VCaP (cell line): ENCODE measurements around the gene TRIO.

ENCODE experiments used
- H3K27ac ChIP-seq: fragments of 450-650 bp; 2 replicates; pipeline ENCODE4 v1.5.1; 2017
- CTCF ChIP-seq: fragments of 450-650 bp; conservative IDR thresholded peaks from 2 replicates; pipeline ENCODE4 v1.5.1; 2017; ENCODE audit warnings: mild to moderate bottlenecking, moderate library complexity

TRIO gene

GRCh38 chr5:14407746-14408175 is 264.6 kb downstream of the TRIO start:
- TF ChIP-seq CTCF, result no peak
- H3K27ac ChIP-seq, result no peak overlapping the region

- H3K27ac ChIP-seq, result no peak overlapping the region
- no peak for TF ChIP-seq CTCF
Observed at GRCh38 chr5:14408969-14409586, 265.9 kb downstream of the TRIO start.

GRCh38 chr5:14410068-14410393 is 266.9 kb downstream of the TRIO start:
- TF ChIP-seq CTCF, result no peak
- H3K27ac ChIP-seq, result no peak overlapping the region

- no peak overlapping the region for H3K27ac ChIP-seq
- TF ChIP-seq CTCF, result no peak
Observed at GRCh38 chr5:14410394-14411201, 267.5 kb downstream of the TRIO start.

GRCh38 chr5:14411216-14411615 is 268.1 kb downstream of the TRIO start:
- no peak for TF ChIP-seq CTCF

GRCh38 chr5:14413331-14413750 is 270.2 kb downstream of the TRIO start:
- TF ChIP-seq CTCF, result no peak
- no peak overlapping the region for H3K27ac ChIP-seq

More at GRCh38 chr5:14411216-14411615, 268.1 kb downstream of the TRIO start:
- H3K27ac ChIP-seq, result no peak overlapping the region

- no peak for TF ChIP-seq CTCF
- H3K27ac ChIP-seq, result no peak overlapping the region
Observed at GRCh38 chr5:14414007-14414406, 270.9 kb downstream of the TRIO start.
